GM21576 (cell line): ENCODE measurements around the gene TTC9.

Experiments
- ATAC-seq: cut with Tn5 transposase; IDR thresholded peaks from one replicate; pipeline ENCODE4 v1.9.1; 2021; ENCODE audit warnings: mild to moderate bottlenecking, moderate library complexity; ENCODE audit not compliant: unreplicated experiment

The TTC9 gene

GRCh38 chr14:70711451-70711850, 69.7 kb downstream of the TTC9 start:
- ATAC-seq = no peak

DNA sequence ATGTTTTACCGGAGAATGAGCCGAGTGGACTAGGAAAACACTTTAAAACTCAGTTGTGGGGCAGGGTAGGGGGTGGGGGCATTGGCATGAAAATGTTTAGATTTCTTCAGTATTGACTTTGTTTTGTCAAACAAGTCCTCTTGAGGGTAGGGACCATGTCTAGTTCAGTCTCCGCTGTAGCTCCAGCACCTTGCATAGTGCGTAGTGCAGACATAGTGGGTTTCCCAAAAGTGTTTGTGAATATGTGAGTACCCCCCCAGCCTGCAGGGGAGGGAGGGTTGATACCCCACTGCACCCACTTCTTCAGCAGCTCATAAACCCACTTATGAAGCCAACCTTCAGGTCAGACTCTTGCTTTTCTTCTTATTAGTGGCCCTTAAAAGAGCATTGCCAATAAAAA, 71.4 kb downstream of the TTC9 start:
- no peak for ATAC-seq

- no peak for ATAC-seq
These were observed 71.8 kb downstream of the TTC9 start for GRCh38 chr14:70713511-70713916.

- no peak for ATAC-seq
These were observed 72.4 kb downstream of the TTC9 start for GRCh38 chr14:70714055-70714550.

- ATAC-seq = no peak
These were observed 74.8 kb downstream of the TTC9 start for GRCh38 chr14:70716483-70716882.

DNA sequence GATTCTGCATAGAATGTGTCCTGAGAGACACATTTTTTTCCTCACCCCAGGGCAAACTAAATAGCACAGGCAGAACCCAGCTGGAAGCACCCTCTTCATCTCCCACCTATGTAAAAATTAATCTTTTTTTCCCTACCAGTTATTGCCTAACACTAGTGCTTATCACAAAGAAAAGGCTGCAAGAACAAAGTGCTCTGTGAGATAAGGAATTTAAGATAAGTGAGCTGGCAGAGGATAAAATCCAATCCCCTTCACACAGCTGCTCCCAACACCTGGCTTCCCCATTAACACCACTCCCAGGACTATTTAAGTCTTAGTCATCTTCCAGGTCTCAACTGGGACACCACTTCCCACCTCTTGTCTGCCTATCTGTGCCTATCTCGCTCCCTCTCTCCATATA, 75.2 kb downstream of the TTC9 start:
- no peak for ATAC-seq

GRCh38 chr14:70718383-70719118, 76.8 kb downstream of the TTC9 start:
- ATAC-seq = no peak

DNA sequence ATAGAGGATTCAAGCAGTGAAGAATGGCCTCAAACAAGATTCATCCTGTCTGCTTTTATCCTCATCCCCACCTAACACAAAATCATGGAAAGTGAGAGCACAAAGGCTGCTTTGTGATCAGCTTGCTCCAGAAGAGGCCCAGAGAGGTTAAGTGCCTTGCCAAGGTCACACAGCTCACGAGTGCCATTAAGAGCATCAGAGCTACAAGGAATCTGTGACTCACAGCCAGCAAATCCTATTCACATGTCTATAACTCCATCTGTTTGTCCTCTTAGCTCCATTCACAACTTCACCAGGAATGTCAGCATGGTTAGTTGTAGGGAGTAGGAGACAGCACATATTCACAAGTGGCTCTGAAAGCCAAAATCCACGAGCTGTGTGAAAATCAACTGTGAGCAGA, 79.8 kb downstream of the TTC9 start:
- ATAC-seq = no peak

GRCh38 chr14:70722418-70722817, 80.7 kb downstream of the TTC9 start:
- ATAC-seq = no peak

- no peak for ATAC-seq
These were observed 81.6 kb downstream of the TTC9 start for GRCh38 chr14:70723276-70723675.

GRCh38 chr14:70724110-70724509, 82.4 kb downstream of the TTC9 start:
- ATAC-seq = no peak

GRCh38 chr14:70724944-70725343, 83.2 kb downstream of the TTC9 start:
- ATAC-seq = no peak
